K562 treated with DMSO at 1 percent for 48 hours (cell line): Measurements from ENCODE around the gene BTBD17. TPM values are rescaled to one million over a fixed set of nuclear protein-coding genes. Genes with fewer than 3 reads are reported as not detected.

Source experiments
- total RNA-seq: library from RNA; unstranded; fragments of 300-600 nt; gene quantifications from 2 replicates; pipeline ENCODE4 v1.2.3, GENCODE V29; 2022; ENCODE audit warnings: low replicate concordance; ENCODE audit errors: extremely low read depth

BTBD17 gene
- total RNA-seq, result not detected in 2 replicates

GRCh38 chr17:74361230-74362068 is at the start of gene BTBD17:
Gene BTBD17, minus strand, starts transcription at chr17:74361868. Its CDS starts 49 bp downstream, at chr17:74361819.

GRCh38 chr17:74367206-74367605 is 5.5 kb upstream of the BTBD17 start, which contains the start of gene GPR142:
Gene GPR142, plus strand, starts transcription at chr17:74367506. Its CDS starts 2,035 bp downstream, at chr17:74369541.

GRCh38 chr17:74325743-74326379 is 35.8 kb downstream of the BTBD17 start, which contains the start of gene KIF19:
Gene KIF19, plus strand, starts transcription at chr17:74326226. Its CDS starts 124 bp downstream, at chr17:74326350.

Other genes with a start within 250 kb of the BTBD17 start
- not detected in 2 replicates for gene RPL38, start 158.2 kb downstream of the BTBD17 start, total RNA-seq
- gene TTYH2, start 148.3 kb downstream of the BTBD17 start, total RNA-seq, result not detected in 2 replicates
- not detected in 2 replicates for gene DNAI2, start 87.6 kb downstream of the BTBD17 start, total RNA-seq
- not detected in 2 replicates for gene KIF19, start 35.6 kb downstream of the BTBD17 start, total RNA-seq
- gene GPR142, start 5.6 kb upstream of the BTBD17 start, total RNA-seq, result not detected in 2 replicates
- not detected in 2 replicates for gene GPRC5C, start 70.2 kb upstream of the BTBD17 start, total RNA-seq
- gene CD300A, start 104.8 kb upstream of the BTBD17 start, total RNA-seq, result not detected in 2 replicates
- not detected in 2 replicates for gene CD300LB, start 169.6 kb upstream of the BTBD17 start, total RNA-seq
- gene CD300C, start 184.2 kb upstream of the BTBD17 start, total RNA-seq, result not detected in 2 replicates
- not detected in 2 replicates for gene CD300H, start 205.6 kb upstream of the BTBD17 start, total RNA-seq
- not detected in 2 replicates for gene CD300LD, start 230.4 kb upstream of the BTBD17 start, total RNA-seq